H1 (cell line): Measurements from ENCODE around the gene TCERG1. TPM values are rescaled to one million over a fixed set of nuclear protein-coding genes. Genes with fewer than 3 reads are reported as not detected.

Source experiments
- CTCF ChIA-PET: fragments of 300-600 bp; sonication (Branson Sonifier 250); formaldehyde crosslinking; loops from one replicate; lab custom pipeline; 2021; ENCODE audit not compliant: partially characterized antibody; lab: Charles Lee
- POLR2A ChIA-PET: fragments of 300-600 bp; sonication (Branson Sonifier 250); formaldehyde crosslinking; loops from one replicate; lab custom pipeline; 2021; ENCODE audit warnings: inconsistent platforms; ENCODE audit not compliant: partially characterized antibody; lab: Charles Lee
- DNase-seq, 2 experiments: peaks; one replicate each; pipeline versions ENCODE4 v3.0.0 to v3.0.0-alpha.2; 2010 to 2022; ENCODE audit warnings: low spot score in 2 of 2, low read depth in 1 of 2, mixed read lengths in 1 of 2
- FAIRE-seq: peaks from 2 replicates; lab custom pipeline; 2011; peaks lifted over from hg19 to GRCh38; lab: Jason Lieb, UNC
- H2AFZ ChIP-seq: 2 replicates; pipeline ENCODE4 v1.8.1; 2012; ENCODE audit warnings: low read length, inconsistent platforms
- H2AK5ac ChIP-seq: 2 replicates; pipeline ENCODE4 v1.6.1; 2013; ENCODE audit warnings: low read depth, low read length
- H2BK120ac ChIP-seq: replicated peaks from 2 replicates; pipeline ENCODE3; 2013; ENCODE audit warnings: low read depth, low read length, inconsistent platforms
- H2BK12ac ChIP-seq: 2 replicates; pipeline ENCODE4 v1.6.1; 2013; ENCODE audit warnings: low read depth, low read length
- H2BK15ac ChIP-seq: 2 replicates; pipeline ENCODE4 v1.6.1; 2013; ENCODE audit warnings: low read length
- H2BK20ac ChIP-seq: 2 replicates; pipeline ENCODE4 v1.6.1; 2013; ENCODE audit warnings: low read length
- H2BK5ac ChIP-seq: 2 replicates; pipeline ENCODE4 v1.6.1; 2013; ENCODE audit warnings: low read depth, low read length
- H3K14ac ChIP-seq: 2 replicates; pipeline ENCODE4 v1.6.1; 2013; ENCODE audit warnings: inconsistent platforms; ENCODE audit not compliant: insufficient read length
- H3K18ac ChIP-seq: 2 replicates; pipeline ENCODE4 v1.6.1; 2013; ENCODE audit warnings: low read length; ENCODE audit errors: extremely low read depth
- H3K23ac ChIP-seq: 2 replicates; pipeline ENCODE4 v1.6.1; 2013; ENCODE audit warnings: inconsistent platforms; ENCODE audit not compliant: insufficient read length
- H3K23me2 ChIP-seq: 2 replicates; pipeline ENCODE4 v1.6.1; 2013; ENCODE audit warnings: low read depth, low read length
- H3K27ac ChIP-seq: 2 replicates; pipeline ENCODE4 v1.6.1; 2011; ENCODE audit warnings: low read depth, low read length, inconsistent platforms
- H3K27me3 ChIP-seq, 4 experiments: replicated peaks in 1 of 4; 1 replicate in 1 of 4; 2 replicates in 3 of 4; pipeline versions ENCODE4 v1.6.1 to v1.8.1; 2011 to 2013; ENCODE audit warnings: low read length in 3 of 4, mild to moderate bottlenecking in 3 of 4, inconsistent platforms in 2 of 4, mixed read lengths in 2 of 4, moderate library complexity in 1 of 4; ENCODE audit not compliant: control insufficient read depth in 3 of 4, insufficient read depth in 3 of 4; ENCODE audit errors: extremely low read depth in 1 of 4
- H3K36me3 ChIP-seq, 4 experiments: 2 replicates each; pipeline versions ENCODE4 v1.6.1 to v1.8.1; 2011 to 2013; ENCODE audit warnings: mild to moderate bottlenecking in 4 of 4, low read length in 3 of 4, moderate library complexity in 2 of 4, control low read depth in 1 of 4, inconsistent platforms in 1 of 4; ENCODE audit not compliant: insufficient read depth in 4 of 4, control insufficient read depth in 2 of 4
- H3K4ac ChIP-seq: replicated peaks from 2 replicates; pipeline ENCODE3; 2013; ENCODE audit warnings: low read length, low read depth, mixed read lengths, inconsistent platforms; ENCODE audit not compliant: insufficient read length
- H3K4me1 ChIP-seq, 4 experiments: replicated peaks in 1 of 4; 1 replicate in 1 of 4; 2 replicates in 3 of 4; pipeline versions ENCODE4 v1.6.1 to v1.8.1; 2011 to 2013; ENCODE audit warnings: low read length in 3 of 4, inconsistent platforms in 2 of 4, mixed read lengths in 1 of 4; ENCODE audit not compliant: insufficient read depth in 4 of 4, control insufficient read depth in 3 of 4
- H3K4me2 ChIP-seq, 2 experiments: 2 replicates each; pipeline versions ENCODE4 v1.6.1 to v1.8.1; 2011 to 2013; ENCODE audit warnings: low read depth in 2 of 2, low read length in 2 of 2, control low read depth in 1 of 2, inconsistent platforms in 1 of 2, mild to moderate bottlenecking in 1 of 2; ENCODE audit not compliant: insufficient read depth in 1 of 2
- H3K4me3 ChIP-seq, 4 experiments: fragments of 200-600, 300-600 bp in 1 of 4; sonication (generic), shearing (Covaris generic), sonication (Bioruptor Twin) in 1 of 4; 2 replicates each; pipeline versions ENCODE4 v1.5.1 to v1.8.1; 2011 to 2016; ENCODE audit warnings: low read length in 4 of 4, low read depth in 3 of 4, control low read depth in 2 of 4, inconsistent platforms in 2 of 4, mild to moderate bottlenecking in 2 of 4, mixed read lengths in 1 of 4, moderate library complexity in 1 of 4; ENCODE audit not compliant: insufficient read depth in 2 of 4; ENCODE audit errors: extremely low read depth in 1 of 4
- H3K56ac ChIP-seq: replicated peaks from 2 replicates; pipeline ENCODE3; 2013; ENCODE audit warnings: low read depth, mild to moderate bottlenecking, mixed read lengths, low read length, inconsistent platforms; ENCODE audit not compliant: insufficient read length
- H3K79me1 ChIP-seq: 2 replicates; pipeline ENCODE4 v1.6.1; 2013; ENCODE audit warnings: low read depth, low read length, control low read depth
- H3K79me2 ChIP-seq, 2 experiments: 2 replicates each; pipeline versions ENCODE4 v1.6.1 to v1.8.1; 2012 to 2013; ENCODE audit warnings: low read length in 2 of 2, mild to moderate bottlenecking in 2 of 2, inconsistent platforms in 1 of 2; ENCODE audit not compliant: insufficient read depth in 2 of 2, control insufficient read depth in 1 of 2
- H3K9ac ChIP-seq, 4 experiments: replicated peaks in 1 of 4; 1 replicate in 1 of 4; 2 replicates in 3 of 4; pipeline versions ENCODE4 v1.6.1 to v1.8.1; 2011 to 2013; ENCODE audit warnings: low read depth in 3 of 4, low read length in 3 of 4, control low read depth in 2 of 4, mild to moderate bottlenecking in 2 of 4, moderate library complexity in 2 of 4, inconsistent platforms in 1 of 4; ENCODE audit errors: extremely low read depth in 1 of 4
- H3K9me3 ChIP-seq, 2 experiments: 2 replicates each; pipeline versions ENCODE4 v1.6.1 to v1.8.1; 2012 to 2013; ENCODE audit warnings: mild to moderate bottlenecking in 2 of 2, moderate library complexity in 2 of 2, control low read depth in 1 of 2, inconsistent platforms in 1 of 2, low read depth in 1 of 2, low read length in 1 of 2, mixed read lengths in 1 of 2; ENCODE audit not compliant: insufficient read depth in 2 of 2
- H4K20me1 ChIP-seq, 2 experiments: replicated peaks in 1 of 2; 2 replicates each; pipeline versions ENCODE3 to v1.8.1; 2011 to 2013; ENCODE audit warnings: inconsistent platforms in 2 of 2, low read length in 2 of 2, mild to moderate bottlenecking in 1 of 2; ENCODE audit not compliant: insufficient read depth in 2 of 2, control insufficient read depth in 1 of 2
- H4K5ac ChIP-seq: 2 replicates; pipeline ENCODE4 v1.6.1; 2013; ENCODE audit warnings: low read length, low read depth, mixed read lengths, inconsistent platforms; ENCODE audit not compliant: insufficient read length
- H4K8ac ChIP-seq: 2 replicates; pipeline ENCODE4 v1.8.0; 2013; ENCODE audit warnings: mild to moderate bottlenecking, moderate library complexity, low read length, inconsistent platforms; ENCODE audit not compliant: insufficient read depth; ENCODE audit errors: extremely low read depth
- H4K91ac ChIP-seq: replicated peaks from 2 replicates; pipeline ENCODE3; 2013; ENCODE audit warnings: low read length, mixed read lengths, inconsistent platforms; ENCODE audit not compliant: insufficient read length
- CBX5 ChIP-seq: fragments of 300-800, 300-1000 bp; sonication (generic); IDR thresholded peaks from 2 replicates; pipeline ENCODE4 v1.7.1; 2016; ENCODE audit warnings: antibody characterized with exemption, low read length, low read depth
- E2F6 ChIP-seq: IDR thresholded peaks from 2 replicates; pipeline ENCODE4 v1.6.1; 2012; ENCODE audit warnings: inconsistent platforms
- PHF8 ChIP-seq: fragments of 200-600 bp; sonication (generic); conservative IDR thresholded peaks from 2 replicates; pipeline ENCODE4 v1.7.1; 2012; ENCODE audit warnings: low read depth, mild to moderate bottlenecking, inconsistent platforms, low read length, moderate library complexity
- SIX5 ChIP-seq: IDR thresholded peaks from 2 replicates; pipeline ENCODE4 v1.6.1; 2011; ENCODE audit warnings: mild to moderate bottlenecking, low read depth, low read length
- WGBS, 2 experiments: shearing (Covaris generic) in 1 of 2; methylation state at CpG; one replicate each; pipeline versions ENCODE4 v1.1.6 to v1.1.7; 2013 to 2015; ENCODE audit warnings: low lambda C conversion rate in 2 of 2, mixed read lengths in 2 of 2, inconsistent platforms in 1 of 2, low coverage in 1 of 2, missing lambda C conversion rate in 1 of 2; ENCODE audit not compliant: insufficient replicate concordance in 2 of 2, insufficient coverage in 1 of 2, insufficient read length in 1 of 2; ENCODE audit errors: extremely low coverage in 1 of 2, missing lambda C conversion rate in 1 of 2; 5-methylcytosine and 5-hydroxymethylcytosine counted together
- polyA plus RNA-seq, 7 experiments: library from polyadenylated mRNA; depleted of rRNA in 3 of 7; stranded (reverse) in 5 of 7; unstranded in 2 of 7; fragments of >200 nt in 5 of 7; fragments of 200-250 nt in 2 of 7; gene quantifications; 1 replicate in 5 of 7; 2 replicates in 1 of 7; 4 replicates in 1 of 7; pipeline versions ENCODE4 v1.2.1 to v1.2.3, GENCODE V29; 2011 to 2013; ENCODE audit warnings: missing spikeins in 2 of 7, mixed read lengths in 2 of 7
- total RNA-seq: library from RNA; stranded (reverse); fragmentation: NEBNext Ultra II Directional; extraction: Animal tissue kit (Norgen Biotek cat#: 25700); gene quantifications from 2 replicates; pipeline ENCODE4 v1.2.1, GENCODE V29; 2021

TCERG1 gene
- total and polyA plus RNA-seq, 2 of the 8 experiments (the other 6 are each of a cell fraction or from before 2014, with no cell fraction given), result 105 to 122 TPM

GRCh38 chr5:146427619-146427997 lies 19.5 kb upstream of the TCERG1 start:
- Histone ChIP-seq H3K9me3 (no peaks in the 10 kb centered on the region), H2BK12ac (no peak overlapping the region), H4K91ac (no peak overlapping the region), H3K27ac (no peak overlapping the region), H2AK5ac (no peak overlapping the region), H3K4me2 (no peak overlapping the region), H3K9ac (no peak overlapping the region), H3K23me2 (no peaks in the 10 kb centered on the region), H3K79me1 (no peaks in the 10 kb centered on the region; the same call in 1 of the 2 replicates), H2AFZ (no peak overlapping the region), H3K18ac (no peak overlapping the region), H2BK120ac (no peak overlapping the region), H3K4ac (no peak overlapping the region), H2BK15ac (no peak overlapping the region), H3K27me3 (no peaks in the 10 kb centered on the region; a peak in 1 of 7 replicates), H3K4me3 (no peak overlapping the region), H3K56ac (no peak overlapping the region), H3K23ac (no peak overlapping the region), H3K14ac (no peak overlapping the region), H3K36me3 (no peaks in the 10 kb centered on the region), H2BK20ac (no peak overlapping the region), H3K4me1 (no peaks in the 10 kb centered on the region; a peak in 1 of 7 replicates), H2BK5ac (no peak overlapping the region), H4K5ac (no peak overlapping the region), H4K20me1 (no peaks in the 10 kb centered on the region), H4K8ac (no peak overlapping the region), H3K79me2 (no peaks in the 10 kb centered on the region)
- TF ChIP-seq PHF8 (no peak), CBX5 (no peak), E2F6 (no peak), SIX5 (no peak)
- DNase-seq, result no peak
- CTCF ChIA-PET, result interaction anchor here (0.5 to 5.8 kb wide), 33 partner anchors 9 to 1429 kb away, joined by 3 to 54 read pairs (median 5); partner anchors contain the start of genes POU4F3 and TCERG1
- WGBS, 2 experiments, result 74% methylated on average over 4 of the region's 4 CpGs; no CpG with 5 or more reads in 1 of the 2 experiments
- POLR2A ChIA-PET, result interaction anchor here (1.4 kb wide), 1 partner anchor 17 kb away, joined by 3 read pairs; no protein-coding TSS in a partner anchor
- no peak for FAIRE-seq
